ENCODE results near the gene RHEB.

Gene RHEB

DNA sequence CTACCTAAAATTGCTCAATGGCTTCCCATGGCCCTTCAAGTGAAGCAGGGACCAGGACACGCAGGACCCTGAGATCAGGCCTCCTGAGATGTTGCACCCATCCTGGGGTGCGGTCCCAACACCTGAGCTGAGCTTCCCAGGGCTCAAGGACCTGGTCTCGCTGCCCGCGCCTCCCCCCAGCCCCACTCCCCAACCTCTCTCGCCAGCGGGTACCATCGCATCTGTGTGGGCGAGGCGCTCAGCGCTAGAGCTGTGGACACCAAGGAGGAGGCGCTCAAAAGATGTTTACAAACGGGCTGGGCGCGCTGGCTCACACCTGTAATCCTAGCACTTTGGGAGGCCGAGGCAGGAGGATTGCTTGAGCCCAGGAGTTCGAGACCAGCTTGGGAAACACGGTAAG is 72.4 kb downstream of the RHEB start:
- no peak for DNase-seq

DNA sequence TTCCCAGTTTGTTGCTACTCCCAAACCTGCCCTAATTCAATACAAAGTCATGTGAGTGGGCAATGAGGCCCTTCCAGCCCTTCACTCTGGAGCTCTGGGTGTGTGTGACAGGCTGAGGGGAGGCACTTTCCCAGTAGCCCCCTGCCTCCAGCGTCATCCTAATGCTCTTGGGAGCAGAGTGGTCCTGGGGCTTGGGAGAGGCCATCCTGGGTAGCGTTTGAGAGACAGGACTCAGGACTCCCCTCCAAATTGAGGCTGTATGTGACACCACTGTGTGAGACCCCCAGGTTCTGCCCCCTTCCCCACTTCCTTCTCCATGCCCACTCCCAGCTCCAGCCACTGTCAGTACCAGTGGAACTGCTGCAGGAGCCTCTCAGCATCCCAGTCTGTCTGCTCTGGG is 73.3 kb downstream of the RHEB start:
- DNase-seq, result no peak

DNA sequence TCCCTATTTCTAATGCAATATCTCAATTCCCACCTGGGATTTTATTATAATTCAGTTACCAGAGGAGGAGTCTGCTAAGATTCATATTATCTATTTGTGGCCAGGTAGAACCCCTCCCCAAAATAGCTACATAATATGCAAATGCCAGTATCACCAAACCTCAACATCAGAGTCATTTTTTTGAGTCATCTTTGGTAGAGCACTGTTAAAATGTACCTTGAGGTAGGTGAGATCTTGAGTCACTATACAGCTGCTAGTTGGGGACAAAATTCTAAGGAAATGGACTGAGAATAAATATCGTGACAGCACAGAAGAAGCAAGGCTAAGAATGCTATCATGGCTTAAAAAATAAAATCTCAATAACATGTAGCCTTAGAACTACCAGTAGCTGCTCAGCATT is 75.1 kb downstream of the RHEB start:
- no peak for DNase-seq

DNA sequence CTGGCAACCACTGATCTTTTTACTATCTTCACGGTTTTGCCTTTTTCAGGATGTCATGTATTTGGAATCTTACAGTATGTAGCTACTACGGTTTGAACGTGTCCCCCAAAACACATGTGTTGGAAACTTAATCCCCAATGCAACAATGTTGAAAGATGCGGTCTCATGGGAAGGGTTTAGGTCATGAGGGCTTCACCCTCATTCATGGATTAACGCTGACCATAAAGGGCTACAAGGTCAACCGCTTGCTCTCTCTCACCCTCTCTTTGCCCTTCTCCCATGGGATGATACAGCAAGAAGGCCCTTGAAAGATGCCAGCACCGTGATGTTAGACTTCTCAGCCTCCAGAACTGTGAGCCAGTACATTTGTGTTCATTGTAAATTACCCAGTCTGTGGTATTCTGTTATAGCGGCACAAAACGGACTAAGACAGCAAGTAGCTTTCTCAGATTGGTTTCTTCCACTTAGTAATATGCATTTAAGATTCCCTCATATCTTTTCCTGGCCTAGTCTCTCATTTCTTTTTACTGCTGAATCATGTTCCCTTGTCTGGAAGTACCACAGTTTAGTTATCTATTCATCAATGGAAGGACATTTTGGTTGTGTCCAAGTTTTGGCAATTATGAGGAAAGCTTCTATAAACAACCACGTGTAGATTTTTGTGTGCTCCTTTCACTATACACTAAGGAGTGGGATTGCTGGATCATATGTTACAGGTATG is 76.8 kb downstream of the RHEB start:
- DNase-seq, result no peak

DNA sequence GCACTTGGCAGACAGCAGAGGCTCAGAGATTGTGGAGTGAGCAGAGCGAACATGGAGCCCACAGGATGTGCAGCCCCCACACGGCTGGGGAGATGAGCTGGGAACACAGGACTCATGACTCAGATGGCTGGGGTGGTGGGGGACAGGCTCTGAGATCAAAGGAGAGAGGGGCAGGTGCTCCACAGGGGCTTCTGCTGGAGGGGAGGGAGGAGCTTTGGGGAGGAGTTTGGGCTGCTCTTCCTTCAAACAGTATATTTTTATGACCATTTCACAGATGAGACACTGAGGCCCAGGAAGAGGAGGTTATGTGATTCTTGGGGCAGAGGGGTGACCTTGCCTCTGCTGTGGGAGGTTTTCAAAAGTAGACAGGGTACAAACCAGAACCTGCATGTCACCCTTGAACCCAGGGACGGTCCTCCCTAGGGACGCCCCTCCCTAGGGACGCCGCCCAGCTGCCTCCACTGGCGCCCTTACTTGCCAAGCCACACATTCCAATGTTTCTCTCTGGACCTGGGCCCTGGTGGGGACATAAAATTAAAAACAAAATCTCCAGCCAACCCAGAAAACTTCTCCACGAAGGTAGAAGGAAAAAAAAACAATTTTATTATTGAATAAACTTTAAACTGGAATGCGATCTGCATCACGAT is 78.8 kb downstream of the RHEB start:
- no peak for DNase-seq

DNA sequence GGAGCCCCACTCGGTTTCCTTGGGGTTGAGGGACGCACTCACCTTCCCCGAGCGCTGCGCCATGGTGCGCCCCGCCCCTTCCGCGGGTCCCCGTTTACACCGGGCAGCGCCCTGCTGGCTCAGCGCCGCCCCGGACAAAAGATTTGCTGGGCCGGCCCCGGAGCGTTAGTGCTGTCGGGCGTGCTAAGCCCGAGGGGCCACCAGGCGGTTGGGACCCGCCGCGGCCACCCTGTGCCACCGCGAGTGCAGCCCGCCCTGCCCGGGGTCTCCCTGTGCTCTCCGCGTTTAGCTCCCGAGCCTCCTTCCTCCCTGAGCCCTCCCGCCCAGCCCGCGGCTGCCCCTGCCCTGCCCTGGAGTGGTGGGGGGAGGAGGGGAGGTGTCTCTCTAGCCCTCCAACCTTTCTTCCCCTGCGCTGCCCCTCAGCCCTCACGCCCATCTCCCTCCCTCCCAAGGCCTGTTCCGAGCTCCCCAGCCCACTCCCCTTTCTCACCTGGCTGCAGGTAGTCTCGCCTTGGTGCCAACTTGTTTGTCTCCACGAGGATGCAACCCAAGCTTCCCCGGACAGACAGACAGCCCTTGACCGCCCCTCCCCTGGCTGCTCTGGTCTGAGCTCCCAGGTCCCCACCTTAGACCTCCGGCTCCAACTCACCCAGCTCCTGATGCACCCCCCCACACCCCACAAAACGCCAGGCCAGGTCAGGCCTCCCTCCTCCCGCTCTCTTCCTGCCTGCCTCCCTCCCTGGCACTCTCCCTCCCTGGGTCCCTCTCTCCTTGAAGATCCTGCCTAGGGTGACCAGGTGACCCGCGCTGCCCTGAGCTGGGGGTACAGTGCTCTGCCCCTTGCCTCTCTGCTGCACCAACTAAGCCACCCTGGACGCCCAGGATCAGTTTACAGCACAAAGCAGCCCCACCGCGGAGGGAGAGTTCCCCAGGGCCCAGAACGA is 79.6 kb downstream of the RHEB start, which contains the start of gene CRYGN:
Gene CRYGN, minus strand, starts transcription at position 287 of the 944 bp plus-strand sequence. Its CDS starts 224 bp downstream, at position 63.
- DNase-seq, result no peak

DNA sequence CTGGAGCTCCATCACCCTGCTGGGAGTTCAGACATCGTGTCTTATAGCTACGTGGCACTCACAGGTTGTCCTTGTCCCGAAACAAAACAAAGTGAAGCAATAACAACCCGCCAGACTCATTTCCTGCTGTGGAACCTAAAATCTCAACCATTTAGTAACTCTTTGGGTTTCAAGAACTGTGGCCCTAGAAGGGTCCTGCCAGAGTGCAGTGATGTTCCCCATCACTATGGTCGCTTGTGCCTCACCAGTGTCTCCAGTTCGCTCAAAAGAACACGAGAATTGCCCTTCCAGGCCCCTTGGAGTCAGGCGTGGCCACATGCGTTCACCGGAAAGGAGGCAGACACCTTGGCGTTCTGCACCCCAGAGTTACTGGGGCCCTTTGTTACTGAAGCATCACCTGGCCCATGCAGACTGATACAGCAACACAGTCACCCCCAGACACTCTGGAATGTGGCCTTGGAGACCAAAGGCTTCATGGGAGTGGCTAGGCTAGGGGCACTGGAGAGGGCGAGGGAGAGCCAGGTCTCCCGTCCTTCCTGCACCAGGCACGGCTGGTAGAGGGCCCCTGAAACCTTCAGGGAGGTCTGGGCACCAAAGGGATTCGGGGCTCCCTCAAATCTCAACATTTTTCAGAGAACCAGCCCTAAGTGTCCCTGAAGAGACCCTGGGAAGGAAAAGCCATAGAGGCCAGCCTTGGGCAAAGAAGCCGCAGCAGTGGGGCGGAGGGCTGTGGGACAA is 80.7 kb downstream of the RHEB start:
- DNase-seq, result no peak

DNA sequence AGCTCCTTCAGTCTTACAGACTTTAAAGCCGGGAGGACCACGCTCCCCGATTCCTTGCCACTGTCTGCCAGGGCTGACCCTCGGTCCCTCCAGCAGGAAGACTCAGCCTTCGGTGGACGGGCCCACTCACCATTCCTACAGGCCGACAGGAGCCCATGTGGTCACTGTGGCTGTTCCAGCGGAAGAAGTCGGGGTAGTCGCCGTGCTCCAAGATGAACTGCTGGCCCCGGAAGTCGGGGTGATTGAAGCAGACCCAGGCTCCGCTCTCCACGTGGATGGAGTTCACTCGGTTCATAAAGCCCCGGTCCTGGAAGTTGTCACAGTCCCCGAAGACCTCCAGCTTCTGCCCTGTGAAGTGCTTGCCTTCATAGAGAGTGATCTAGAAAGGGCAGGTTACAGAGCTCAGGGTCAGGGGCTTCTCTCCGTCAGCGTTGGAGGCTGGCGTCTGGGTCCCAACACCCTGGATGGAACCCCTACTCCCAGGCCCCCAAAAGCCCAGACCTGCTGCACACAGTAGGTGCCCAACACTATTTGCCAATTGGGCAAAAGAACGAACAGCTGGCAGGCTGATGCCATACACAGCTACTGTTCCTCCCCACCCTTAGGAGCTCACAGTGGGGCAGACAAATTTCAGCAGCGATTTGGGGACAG is 81.7 kb downstream of the RHEB start:
- no peak for DNase-seq

DNA sequence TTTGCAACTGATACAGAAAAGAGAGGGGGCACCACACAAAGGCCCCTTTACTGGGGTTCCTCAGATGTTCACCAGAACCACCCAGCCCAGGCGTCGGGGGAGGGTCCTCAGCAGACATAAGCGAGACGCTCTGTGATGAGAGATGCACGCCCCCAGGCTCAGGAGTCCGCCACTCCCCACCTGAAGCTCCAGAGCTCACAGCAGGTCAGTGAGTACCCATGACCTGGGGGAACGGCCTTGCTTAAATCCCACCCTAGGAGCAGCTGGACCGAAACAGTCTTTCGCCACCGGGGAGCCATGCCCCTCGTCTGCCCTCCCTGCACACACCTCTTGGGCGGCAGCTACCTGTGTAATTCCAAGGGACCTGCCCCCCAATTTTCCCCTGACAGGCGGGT is 82.5 kb downstream of the RHEB start:
- DNase-seq, result no peak

DNA sequence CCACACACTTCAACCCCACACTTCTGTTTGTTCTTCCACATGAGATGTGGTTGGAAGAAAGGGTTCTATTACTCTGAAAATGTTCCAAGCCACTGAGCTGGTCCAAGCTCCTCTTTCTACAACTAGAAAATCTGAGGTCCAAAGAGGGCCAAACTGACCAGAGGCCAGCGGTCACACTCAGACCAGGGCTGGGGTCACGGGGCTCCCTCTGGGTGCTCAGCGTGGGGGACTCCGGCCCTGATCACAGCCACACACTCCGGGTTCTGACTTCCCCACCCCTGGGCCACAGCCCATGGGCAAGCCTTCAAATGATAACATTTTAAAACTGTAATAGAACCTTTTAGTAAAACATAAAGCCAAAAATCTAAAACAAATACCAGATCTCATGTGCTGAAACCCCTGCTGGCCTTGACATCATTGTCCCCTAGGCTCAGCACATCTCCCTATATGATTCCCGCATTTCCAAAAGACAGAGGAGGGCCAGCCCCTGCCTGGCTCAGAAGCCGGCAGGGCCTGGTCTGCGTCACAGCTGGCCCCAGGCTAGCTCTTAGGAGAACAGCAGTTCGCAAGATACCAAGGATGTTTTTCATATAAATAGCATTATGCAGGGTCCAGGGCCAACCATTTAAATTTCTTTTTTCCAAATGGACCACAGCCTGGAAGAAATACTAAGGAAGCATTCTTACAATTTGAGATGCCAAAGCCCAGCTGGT is 83.1 kb downstream of the RHEB start:
- no peak for DNase-seq

DNA sequence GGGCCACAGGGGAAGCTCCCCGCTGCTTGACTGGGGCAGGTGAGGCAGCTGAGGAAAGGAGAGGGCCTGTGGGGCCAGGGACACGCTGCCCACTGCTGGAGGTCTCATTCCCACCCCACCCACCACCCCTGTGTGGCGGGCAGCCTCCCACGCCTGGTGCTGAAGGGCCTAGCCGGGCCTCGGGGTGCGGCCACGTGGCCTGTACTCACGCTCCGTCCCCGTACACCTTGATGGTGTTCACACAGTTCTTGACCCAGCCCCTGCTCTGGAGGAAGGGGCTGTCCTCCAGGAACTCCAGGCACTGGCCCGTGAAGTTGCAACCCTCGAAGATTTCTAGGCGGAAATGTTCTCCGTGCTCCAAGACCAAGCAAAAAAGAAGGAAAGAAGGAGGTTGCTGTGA is 83.7 kb downstream of the RHEB start:
- no peak for DNase-seq

DNA sequence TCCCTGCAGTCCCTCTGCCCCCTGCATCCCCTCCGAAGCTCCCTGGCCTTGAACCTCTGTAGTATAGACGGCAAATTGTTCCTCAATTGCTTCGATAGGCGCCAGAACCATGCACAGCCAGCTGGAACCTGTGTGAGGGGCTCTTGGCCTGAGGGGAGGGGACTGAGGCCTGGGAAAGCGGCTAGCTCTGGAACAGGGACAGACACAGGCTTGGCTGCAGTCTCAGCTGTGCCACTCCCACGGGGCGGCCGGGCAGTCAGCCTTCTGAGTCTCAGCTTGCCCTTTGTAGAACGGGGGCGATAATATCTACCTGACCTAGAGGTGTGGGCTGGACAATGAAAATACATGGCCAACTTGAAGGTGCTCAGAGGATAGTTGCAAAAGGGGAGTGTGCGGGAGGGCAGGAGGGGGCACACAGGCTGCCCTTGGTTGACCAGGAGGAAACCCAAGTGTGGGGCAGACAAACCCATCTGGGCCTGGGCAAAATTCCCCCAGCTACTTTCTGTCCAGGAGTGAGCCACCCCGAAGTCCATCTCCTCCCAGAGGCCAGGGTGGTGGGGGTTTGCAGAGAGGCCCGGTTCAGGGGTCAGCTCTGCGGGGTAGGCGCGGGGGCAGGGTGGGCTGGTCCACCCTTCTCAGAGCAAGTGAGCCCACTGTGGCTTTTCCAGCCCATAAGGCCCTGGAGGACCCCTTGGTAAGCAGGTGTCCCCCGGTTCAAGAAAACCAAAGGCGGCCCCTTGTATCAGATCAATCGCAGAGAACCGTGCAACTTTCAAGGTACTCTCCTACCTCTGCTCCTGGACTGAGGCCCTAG is 84.4 kb downstream of the RHEB start:
- DNase-seq, result no peak

DNA sequence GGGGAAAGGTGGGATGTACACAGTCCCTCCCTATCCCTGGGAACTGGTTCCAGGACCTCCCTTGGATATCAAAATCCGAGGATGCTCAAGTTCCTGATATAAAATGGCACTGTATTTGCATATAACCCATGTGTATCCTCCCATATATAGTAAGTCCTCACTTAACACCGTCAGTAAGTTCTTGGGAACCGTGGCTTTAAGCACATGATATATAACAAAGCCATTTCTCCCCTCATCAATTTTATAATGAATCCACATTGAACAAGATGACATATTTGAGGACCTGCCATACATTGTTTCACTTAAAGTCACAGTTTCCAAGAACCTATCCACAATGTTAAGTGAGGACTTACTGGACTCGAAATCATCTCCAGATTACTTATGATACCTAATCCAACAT is 85.1 kb downstream of the RHEB start:
- DNase-seq, result no peak

DNA sequence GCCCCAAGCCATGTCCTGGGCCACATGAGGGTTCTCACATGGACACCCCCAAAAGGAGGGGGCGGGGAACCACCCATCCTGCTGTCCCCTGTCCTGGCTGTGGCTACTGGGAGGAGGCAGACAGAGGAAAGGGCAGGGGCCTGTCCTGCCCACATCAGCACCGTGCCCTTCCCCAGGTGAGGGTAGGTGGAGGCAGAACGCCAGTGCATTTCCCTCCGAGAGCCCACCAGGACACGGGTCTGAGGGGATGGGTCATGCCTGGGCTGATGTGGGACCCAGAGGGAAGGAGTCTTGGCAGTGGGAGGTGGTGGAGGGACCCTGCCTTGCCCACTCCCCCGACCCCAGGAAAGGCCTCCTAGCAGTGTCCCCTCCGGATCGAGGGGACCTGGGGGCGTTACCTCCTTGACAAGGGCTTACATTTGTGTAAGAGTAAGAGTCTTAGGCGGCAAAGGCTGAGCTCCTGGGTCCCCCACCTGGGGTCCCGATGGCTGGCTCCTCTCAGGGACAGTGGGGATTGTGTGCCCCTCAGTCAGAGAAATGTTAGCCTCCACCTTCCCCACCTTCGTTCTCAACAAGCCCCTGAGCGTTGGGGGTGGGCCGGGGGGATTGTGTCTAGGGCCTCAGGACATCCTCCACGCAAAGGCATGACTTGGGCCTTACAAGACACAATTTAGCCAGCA is 85.8 kb downstream of the RHEB start:
- DNase-seq, result no peak

DNA sequence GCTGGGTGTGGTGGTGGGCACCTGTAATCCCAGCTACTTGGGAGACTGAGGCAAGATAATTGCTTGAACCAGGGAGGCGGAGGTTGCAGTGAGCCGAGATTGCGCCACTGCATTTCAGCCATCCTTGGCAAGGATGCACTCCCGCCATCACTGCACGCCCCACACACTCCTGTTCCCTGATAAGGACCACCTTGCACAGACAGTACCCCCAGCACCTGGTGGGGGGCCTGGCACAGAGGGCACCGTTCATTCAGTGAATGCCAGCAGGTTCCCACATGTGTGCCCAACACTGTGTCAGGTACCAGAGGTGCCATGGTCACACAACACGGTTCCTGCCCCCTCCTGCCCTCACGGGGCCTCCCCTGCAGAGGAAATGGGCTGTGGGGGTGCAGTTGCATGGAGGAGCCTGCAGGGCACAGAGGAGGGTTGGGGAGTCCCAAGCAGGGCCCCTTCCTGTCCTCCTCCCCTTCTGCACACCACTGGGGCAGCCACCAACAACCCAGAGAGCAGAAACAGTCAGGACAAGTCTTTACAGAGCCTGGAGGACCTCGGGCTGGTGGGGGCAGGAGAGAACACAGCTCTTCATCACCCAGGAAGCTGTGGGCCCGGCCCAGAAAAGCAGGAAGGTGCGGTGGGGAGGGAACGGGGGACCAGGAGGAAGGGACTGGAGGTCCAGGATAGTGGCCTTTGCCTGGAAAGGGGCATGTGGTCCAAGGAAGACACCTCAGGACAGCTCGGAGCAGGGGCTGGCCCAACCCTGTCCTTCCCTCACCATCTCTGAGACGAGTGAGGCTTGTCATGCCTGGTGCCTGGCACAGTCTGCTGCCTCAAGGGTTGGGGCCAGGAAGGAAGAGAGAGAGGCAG is 86.8 kb downstream of the RHEB start:
- no peak for DNase-seq

DNA sequence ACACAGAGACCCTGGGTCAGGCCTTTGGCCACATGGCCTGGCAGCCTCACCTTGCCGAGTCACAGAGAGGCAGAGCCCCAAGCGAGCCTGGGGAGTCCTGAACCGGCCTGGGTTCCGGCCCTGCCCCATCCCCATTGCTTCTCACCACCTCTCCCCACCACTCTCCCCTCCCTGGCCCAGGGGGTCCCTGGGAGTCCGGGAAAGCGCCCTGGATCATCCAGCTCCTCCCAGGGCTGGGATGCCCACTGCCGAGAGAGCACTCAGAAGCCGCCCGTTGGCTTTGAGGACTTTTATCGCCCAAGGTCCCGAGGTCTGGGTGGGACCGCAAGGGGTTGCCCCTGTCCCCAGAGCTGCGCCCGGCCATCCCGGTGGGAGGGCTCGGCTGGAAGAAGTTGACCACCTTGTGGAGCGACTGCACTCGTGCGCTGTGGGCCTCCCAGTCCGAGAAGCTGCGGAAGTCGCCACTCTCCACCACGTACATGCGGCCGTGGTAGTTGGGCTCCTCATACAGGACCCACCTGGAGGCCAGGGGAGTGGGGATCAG is 87.9 kb downstream of the RHEB start:
- DNase-seq, result no peak

DNA sequence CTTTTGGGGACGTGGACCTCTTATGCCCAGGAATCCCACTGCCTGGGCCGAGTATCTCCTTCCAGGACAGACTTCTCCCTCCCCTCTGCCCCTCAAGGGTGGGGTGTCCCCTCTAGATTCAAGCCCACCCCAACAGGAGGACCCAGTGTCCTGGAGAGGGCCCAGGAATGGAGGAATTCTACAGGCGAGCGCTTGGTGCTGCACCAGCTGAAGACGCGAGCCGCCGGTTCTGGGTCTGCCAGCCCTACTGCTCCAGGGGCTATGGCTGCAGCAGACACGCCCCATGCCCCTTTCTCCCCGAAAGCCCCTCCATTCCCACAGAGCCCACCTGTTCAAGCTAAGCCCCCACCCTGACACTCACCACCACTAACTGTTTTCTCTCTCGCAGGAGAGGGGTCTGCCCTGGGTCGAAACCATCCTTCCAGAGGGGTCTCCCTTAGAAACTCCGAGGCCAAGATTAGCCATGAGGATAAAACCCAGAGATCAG is 88.4 kb downstream of the RHEB start:
- no peak for DNase-seq

DNA sequence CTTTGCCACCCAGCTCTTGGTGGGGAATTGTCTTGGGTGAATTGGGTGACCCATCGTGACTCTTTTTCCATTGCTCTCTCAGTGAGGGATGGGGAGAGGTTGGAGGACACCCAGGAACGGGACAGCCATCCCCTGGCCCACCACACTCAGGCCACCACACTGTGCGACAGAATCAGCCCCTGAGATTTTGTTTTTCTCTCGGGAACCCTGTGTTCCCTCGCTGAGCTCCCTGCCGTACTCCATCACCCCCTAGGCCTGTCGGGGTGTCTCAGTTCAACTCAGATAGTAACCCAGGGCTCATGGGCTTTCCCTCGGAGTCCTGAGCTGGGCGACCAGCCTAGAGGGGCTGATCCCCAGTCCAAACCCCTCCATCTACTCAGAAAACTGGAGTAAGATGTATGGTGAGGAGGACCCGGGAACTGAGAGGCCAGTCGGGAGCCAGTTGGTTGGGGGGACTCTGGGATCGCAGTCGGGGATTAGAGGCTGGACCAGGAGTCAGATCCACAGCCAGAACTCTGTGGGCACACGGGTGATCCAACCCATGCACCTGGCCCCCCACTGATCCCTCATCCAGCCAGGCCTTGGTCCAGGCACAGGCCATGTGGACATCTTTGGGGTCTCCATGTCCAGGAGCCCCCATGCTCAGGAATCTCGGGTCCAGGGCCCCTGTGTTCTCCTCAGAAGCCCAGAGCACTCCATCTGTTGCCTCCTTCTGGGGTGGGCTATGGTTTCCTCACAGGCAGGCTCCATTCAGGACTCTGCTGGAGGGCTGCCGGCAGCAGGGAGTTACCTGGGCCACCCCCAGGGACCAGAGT is 89.1 kb downstream of the RHEB start:
- DNase-seq, result no peak
